Measurements from ENCODE around the gene LRRC26. TPM values are rescaled to one million over a fixed set of nuclear protein-coding genes. Genes with fewer than 3 reads are reported as not detected.
"Not testable (repeated sequence)": the region's sequence is repeated elsewhere in the genome, so short reads cannot be mapped to it uniquely, and the experiment has no call there.

LRRC26 gene
- total RNA-seq, 5 donors from 2014 or later (not counting 1 experiment from before 2014, with no cell fraction given): not detected

GRCh38 chr9:137135154-137135553, 34.7 kb downstream of the LRRC26 start:
- H3K4me3 ChIP-seq (ENCODE audit: control insufficient read depth in 1 of 2, extremely low read depth in 1 of 2, low read length in 1 of 2); DNase-seq; H3K4me3 Mint-ChIP-seq; H3K27ac ChIP-seq (ENCODE audit: low read length); H3K4me1 Mint-ChIP-seq; H3K9me3 Mint-ChIP-seq; H3K27ac Mint-ChIP-seq; H3K9me3 ChIP-seq; H3K36me3 ChIP-seq (ENCODE audit: control insufficient read depth in 2 of 2, extremely low read depth in 1 of 2, insufficient read depth in 1 of 2, low read length in 1 of 2); ATAC-seq (replicated peaks in 1 of 4); H3K36me3 Mint-ChIP-seq: not testable (repeated sequence)
- POLR2A ChIA-PET: interaction anchor here in 1 of 2 donors (0.6 kb wide), 1 partner anchor 37 kb away, joined by 3 read pairs; the partner anchor contains the start of gene TMEM210
- peaks cover 26 to 51% of the 10 kb centered on the region in 2 donors for H3K27me3 Mint-ChIP-seq
- H3K4me1 ChIP-seq (ENCODE audit: control insufficient read depth in 1 of 2, extremely low read depth in 1 of 2, insufficient read depth in 2 of 2, low read length in 2 of 2): peaks cover 0 to 15% of the 10 kb centered on the region in 2 experiments
- WGBS (ENCODE audit: insufficient coverage): 71% methylated on average over 3 of the region's 9 CpGs
- H3K27me3 ChIP-seq (replicated peaks in 1 of 2; ENCODE audit: control insufficient read depth in 2 of 2, extremely low read depth in 1 of 2, insufficient read depth in 2 of 2, low read length in 1 of 2): peaks cover 6 to 80% of the 10 kb centered on the region in 2 experiments
- CTCF ChIA-PET: interaction anchor here in 1 of 2 donors (0.7 kb wide), 2 partner anchors 8 to 35 kb away, joined by 5 to 6 read pairs; no protein-coding TSS in a partner anchor

- H3K4me1 ChIP-seq (ENCODE audit: control insufficient read depth in 1 of 2, extremely low read depth in 1 of 2, insufficient read depth in 2 of 2, low read length in 2 of 2): peaks cover 0 to 16% of the 10 kb centered on the region in 2 experiments
- H3K36me3 Mint-ChIP-seq: no peaks in the 10 kb centered on the region
Measured at GRCh38 chr9:137134191-137134590, 35.7 kb downstream of the LRRC26 start.

GRCh38 chr9:137130176-137130755, 39.6 kb downstream of the LRRC26 start:
- peaks cover 27 to 32% (median 30%) of the 10 kb centered on the region in 3 donors for H3K4me1 Mint-ChIP-seq
- ChIA-PET CTCF (interaction anchor here (0.6 to 1.8 kb wide), 8 partner anchors 35 to 402 kb away, joined by 3 to 15 read pairs (median 4); no protein-coding TSS in a partner anchor), POLR2A (interaction anchor here (0.7 to 1.2 kb wide), 4 partner anchors 14 to 111 kb away, joined by 3 read pairs; partner anchors contain the start of genes MAN1B1 (in 1 of the 2) and TUBB4B (in 1 of the 2))
- peak overlapping the region; percentile 69 to 70 for H3K27ac Mint-ChIP-seq
- H3K4me1 ChIP-seq (ENCODE audit: control insufficient read depth in 1 of 2, extremely low read depth in 1 of 2, insufficient read depth in 2 of 2, low read length in 2 of 2): peaks cover 22 to 35% of the 10 kb centered on the region in 2 experiments
- no peaks in the 10 kb centered on the region for H3K36me3 Mint-ChIP-seq
- 5% methylated on average over 49 of the region's 58 CpGs for WGBS (ENCODE audit: insufficient coverage)
- H3K4me3 ChIP-seq (ENCODE audit: control insufficient read depth in 1 of 2, extremely low read depth in 1 of 2, low read length in 1 of 2): peak overlapping the region; percentile 55 to 71
- H3K9me3 Mint-ChIP-seq: no peaks in the 10 kb centered on the region
- H3K9me3 ChIP-seq: no peaks in the 10 kb centered on the region
- no peak for ATAC-seq (replicated peaks in 1 of 4)
- H3K27me3 Mint-ChIP-seq: peaks cover 3 to 14% of the 10 kb centered on the region in 2 donors
- DNase-seq: no peak
- peaks cover 0 to 37% of the 10 kb centered on the region in 2 experiments for H3K27me3 ChIP-seq (replicated peaks in 1 of 2; ENCODE audit: control insufficient read depth in 2 of 2, extremely low read depth in 1 of 2, insufficient read depth in 2 of 2, low read length in 1 of 2)
- no peak overlapping the region for H3K27ac ChIP-seq (ENCODE audit: low read length)
- H3K4me3 Mint-ChIP-seq: peak overlapping the region; percentile 71 to 79 (median 78)
- no peaks in the 10 kb centered on the region for H3K36me3 ChIP-seq (ENCODE audit: control insufficient read depth in 2 of 2, extremely low read depth in 1 of 2, insufficient read depth in 1 of 2, low read length in 1 of 2)

More at GRCh38 chr9:137134191-137134590, 35.7 kb downstream of the LRRC26 start:
- Histone ChIP-seq H3K9me3 (no peaks in the 10 kb centered on the region), H3K4me3 (ENCODE audit: control insufficient read depth in 1 of 2, extremely low read depth in 1 of 2, low read length in 1 of 2) (no peak overlapping the region), H3K27me3 (replicated peaks in 1 of 2; ENCODE audit: control insufficient read depth in 2 of 2, extremely low read depth in 1 of 2, insufficient read depth in 2 of 2, low read length in 1 of 2) (peaks cover 6 to 71% of the 10 kb centered on the region in 2 experiments), H3K36me3 (ENCODE audit: control insufficient read depth in 2 of 2, extremely low read depth in 1 of 2, insufficient read depth in 1 of 2, low read length in 1 of 2) (no peaks in the 10 kb centered on the region), H3K27ac (ENCODE audit: low read length) (no peak overlapping the region)
- no peak overlapping the region for H3K27ac Mint-ChIP-seq
- 40% methylated on average over 1 of the region's 4 CpGs for WGBS (ENCODE audit: insufficient coverage)
- no peak for ATAC-seq (replicated peaks in 1 of 4)
- ChIA-PET POLR2A (interaction anchor here in 1 of 2 donors (0.7 kb wide), 1 partner anchor 36 kb away, joined by 4 read pairs; no protein-coding TSS in a partner anchor), CTCF (interaction anchor here in 1 of 2 donors (0.7 kb wide), 2 partner anchors 36 to 46 kb away, joined by 4 to 5 read pairs; no protein-coding TSS in a partner anchor)
- no peak overlapping the region for H3K4me3 Mint-ChIP-seq
- H3K27me3 Mint-ChIP-seq: peaks cover 20 to 43% of the 10 kb centered on the region in 2 donors
- no peak for DNase-seq
- H3K4me1 Mint-ChIP-seq: peaks cover 0 to 4% (median 3%) of the 10 kb centered on the region in 3 donors
- H3K9me3 Mint-ChIP-seq: no peaks in the 10 kb centered on the region

- WGBS (ENCODE audit: insufficient coverage): under 1% methylated on average over 86 of the region's 86 CpGs
- H3K27ac ChIP-seq (ENCODE audit: low read length): peak overlapping the region; percentile 67
- Mint-ChIP-seq H3K27ac (peak overlapping the region; percentile 80 to 84), H3K27me3 (peaks cover 3 to 11% of the 10 kb centered on the region in 2 donors), H3K4me1 (peaks cover 27 to 32% (median 30%) of the 10 kb centered on the region in 3 donors), H3K36me3 (no peaks in the 10 kb centered on the region), H3K9me3 (no peaks in the 10 kb centered on the region), H3K4me3 (peak overlapping the region; percentile 82 to 92 (median 85))
- DNase-seq: peak; percentile 78 to 94 (median 87)
- ChIA-PET POLR2A (interaction anchor here (0.7 to 1.2 kb wide), 4 partner anchors 15 to 111 kb away, joined by 3 read pairs; partner anchors contain the start of genes MAN1B1 (in 1 of the 2) and TUBB4B (in 1 of the 2)), CTCF (interaction anchor here (0.6 to 1.8 kb wide), 10 partner anchors 21 to 401 kb away, joined by 3 to 15 read pairs (median 3); partner anchors contain the start of genes ANAPC2 (in 1 of the 2) and SSNA1 (in 1 of the 2))
- no peaks in the 10 kb centered on the region for H3K36me3 ChIP-seq (ENCODE audit: control insufficient read depth in 2 of 2, extremely low read depth in 1 of 2, insufficient read depth in 1 of 2, low read length in 1 of 2)
- peaks cover 22 to 35% of the 10 kb centered on the region in 2 experiments for H3K4me1 ChIP-seq (ENCODE audit: control insufficient read depth in 1 of 2, extremely low read depth in 1 of 2, insufficient read depth in 2 of 2, low read length in 2 of 2)
- peaks cover 0 to 36% of the 10 kb centered on the region in 2 experiments for H3K27me3 ChIP-seq (replicated peaks in 1 of 2; ENCODE audit: control insufficient read depth in 2 of 2, extremely low read depth in 1 of 2, insufficient read depth in 2 of 2, low read length in 1 of 2)
- peak overlapping the region; percentile 55 to 71 for H3K4me3 ChIP-seq (ENCODE audit: control insufficient read depth in 1 of 2, extremely low read depth in 1 of 2, low read length in 1 of 2)
- peak; percentile 94 to 98 (median 98) for ATAC-seq (replicated peaks in 1 of 4)
- H3K9me3 ChIP-seq: no peaks in the 10 kb centered on the region
Measured at GRCh38 chr9:137129456-137130175, 40.2 kb downstream of the LRRC26 start.

- Histone ChIP-seq H3K27ac (ENCODE audit: low read length) (peak overlapping the region; percentile 67), H3K27me3 (replicated peaks in 1 of 2; ENCODE audit: control insufficient read depth in 2 of 2, extremely low read depth in 1 of 2, insufficient read depth in 2 of 2, low read length in 1 of 2) (peaks cover 0 to 29% of the 10 kb centered on the region in 2 experiments), H3K4me1 (ENCODE audit: control insufficient read depth in 1 of 2, extremely low read depth in 1 of 2, insufficient read depth in 2 of 2, low read length in 2 of 2) (peaks cover 22 to 35% of the 10 kb centered on the region in 2 experiments), H3K9me3 (no peaks in the 10 kb centered on the region), H3K4me3 (ENCODE audit: control insufficient read depth in 1 of 2, extremely low read depth in 1 of 2, low read length in 1 of 2) (peak overlapping the region; percentile 55 to 71), H3K36me3 (ENCODE audit: control insufficient read depth in 2 of 2, extremely low read depth in 1 of 2, insufficient read depth in 1 of 2, low read length in 1 of 2) (no peaks in the 10 kb centered on the region)
- Mint-ChIP-seq H3K27ac (peak overlapping the region; percentile 89 to 97), H3K4me1 (peaks cover 27 to 32% (median 30%) of the 10 kb centered on the region in 3 donors), H3K9me3 (no peaks in the 10 kb centered on the region), H3K4me3 (peak overlapping the region; percentile 82 to 92 (median 85)), H3K27me3 (peaks cover 3 to 11% of the 10 kb centered on the region in 2 donors), H3K36me3 (no peaks in the 10 kb centered on the region)
- peak; percentile 0 to 20 (median 2) for ATAC-seq (replicated peaks in 1 of 4)
- POLR2A ChIA-PET: interaction anchor here (0.8 to 1.2 kb wide), 3 partner anchors 15 to 112 kb away, joined by 3 read pairs; partner anchors contain the start of gene TUBB4B (in 1 of the 2)
- peak in 3 of 35 experiments; percentile 2 to 59 (median 35) for DNase-seq
- CTCF ChIA-PET: interaction anchor here in 1 of 2 donors (0.9 to 1.8 kb wide), 6 partner anchors 33 to 128 kb away, joined by 3 to 15 read pairs (median 3); partner anchors contain the start of genes ANAPC2 and SSNA1
- WGBS (ENCODE audit: insufficient coverage): 4% methylated on average over 34 of the region's 37 CpGs
Measured at GRCh38 chr9:137128862-137129455, 40.9 kb downstream of the LRRC26 start.
